NCI-H526 treated with DMSO at 0.1 percent for 48 hours (cell line): ENCODE results near the gene TMEM134.
"Not testable (repeated sequence)": the region's sequence is repeated elsewhere in the genome, so short reads cannot be mapped to it uniquely, and the experiment has no call there.

ENCODE experiments used
- DNase-seq: peaks from one replicate; lab custom pipeline; 2025; lab: John Stamatoyannopoulos, UW

The TMEM134 gene

DNA sequence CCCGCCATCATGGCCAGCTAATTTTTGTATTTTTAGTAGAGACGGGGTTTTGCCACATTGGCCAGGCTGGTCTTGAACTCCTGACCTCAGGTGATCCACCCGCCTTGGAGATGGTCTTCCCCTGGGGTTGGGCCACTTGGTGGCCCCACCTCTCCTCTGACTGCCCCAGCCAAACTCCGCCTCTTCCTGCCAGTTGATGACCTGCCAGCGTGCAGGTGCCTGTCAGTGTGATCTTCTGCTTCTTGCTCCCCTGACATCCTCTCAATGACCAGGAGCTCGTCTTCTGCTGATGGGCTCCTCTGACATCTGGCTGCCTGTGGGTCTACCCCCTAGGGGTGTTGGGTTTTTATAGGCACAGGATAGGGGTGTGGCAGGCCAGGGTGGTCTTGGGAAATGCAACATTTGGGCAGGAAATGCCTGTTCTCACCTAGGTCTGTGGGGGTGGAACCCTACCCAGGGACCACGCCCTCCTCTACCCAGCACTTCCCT is 16.9 kb upstream of the TMEM134 start:
- DNase-seq, result not testable (repeated sequence)

DNA sequence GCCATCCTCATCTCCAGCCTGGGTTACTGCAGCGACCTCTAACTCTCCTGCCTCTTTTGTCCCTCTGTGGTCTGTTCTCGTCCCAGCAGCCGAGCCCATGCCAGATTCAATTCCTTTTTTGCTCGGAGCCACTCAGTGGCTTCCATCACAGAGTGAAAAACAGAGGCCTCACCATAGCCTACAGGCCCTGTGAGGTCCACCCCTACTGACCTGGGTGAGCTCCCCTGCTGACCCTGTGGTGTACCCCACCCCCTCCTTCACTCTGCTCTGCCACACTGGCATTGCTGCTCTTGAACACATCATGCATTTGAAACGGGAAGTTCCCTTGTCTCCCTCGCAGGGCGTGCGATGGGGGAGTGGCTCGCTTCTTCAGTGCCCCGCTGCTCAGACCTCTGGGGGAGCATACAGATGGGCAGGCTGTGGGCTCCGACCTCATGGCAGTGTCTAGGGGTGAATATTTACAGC is 15.8 kb upstream of the TMEM134 start:
- DNase-seq, result no peak

DNA sequence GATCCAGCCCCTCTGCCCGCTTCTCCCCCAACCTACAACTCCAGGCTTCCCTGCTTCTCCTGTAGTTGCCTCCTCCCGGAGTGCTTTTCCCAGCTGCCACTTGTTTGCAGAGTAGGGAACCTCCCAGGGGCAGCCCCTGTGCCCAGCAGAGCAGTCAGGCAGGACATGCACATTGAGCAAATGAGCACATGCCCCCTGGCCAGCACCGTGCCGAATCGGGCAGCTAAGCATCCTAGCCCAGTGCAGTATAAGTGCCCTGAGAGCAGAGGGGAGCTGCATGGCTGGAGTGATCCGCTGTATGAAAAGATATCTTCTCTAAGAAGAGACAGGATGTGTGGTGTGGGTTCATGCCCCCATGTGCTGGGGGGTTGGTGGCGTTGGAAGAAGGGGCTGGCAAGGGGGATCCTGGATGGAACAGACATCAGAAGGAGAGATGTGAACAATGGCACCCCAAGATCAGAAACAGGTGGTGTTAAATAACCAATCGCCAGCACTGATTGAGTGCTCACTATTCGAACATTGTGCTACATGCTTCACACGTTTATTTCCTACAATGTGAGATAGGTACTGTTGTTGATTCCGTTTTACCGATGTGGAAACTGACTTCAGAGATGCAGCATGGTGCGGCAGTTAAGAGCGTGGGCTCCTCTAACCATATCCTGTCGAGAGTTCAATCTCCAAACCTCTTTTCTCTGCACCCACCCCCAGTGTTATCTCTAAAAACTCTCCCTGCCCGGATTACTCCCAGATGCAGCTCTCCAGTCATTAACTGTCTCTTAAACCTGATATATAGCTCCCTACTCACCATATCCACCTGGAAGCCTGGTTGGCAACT is 15.0 kb upstream of the TMEM134 start:
- DNase-seq, result no peak

DNA sequence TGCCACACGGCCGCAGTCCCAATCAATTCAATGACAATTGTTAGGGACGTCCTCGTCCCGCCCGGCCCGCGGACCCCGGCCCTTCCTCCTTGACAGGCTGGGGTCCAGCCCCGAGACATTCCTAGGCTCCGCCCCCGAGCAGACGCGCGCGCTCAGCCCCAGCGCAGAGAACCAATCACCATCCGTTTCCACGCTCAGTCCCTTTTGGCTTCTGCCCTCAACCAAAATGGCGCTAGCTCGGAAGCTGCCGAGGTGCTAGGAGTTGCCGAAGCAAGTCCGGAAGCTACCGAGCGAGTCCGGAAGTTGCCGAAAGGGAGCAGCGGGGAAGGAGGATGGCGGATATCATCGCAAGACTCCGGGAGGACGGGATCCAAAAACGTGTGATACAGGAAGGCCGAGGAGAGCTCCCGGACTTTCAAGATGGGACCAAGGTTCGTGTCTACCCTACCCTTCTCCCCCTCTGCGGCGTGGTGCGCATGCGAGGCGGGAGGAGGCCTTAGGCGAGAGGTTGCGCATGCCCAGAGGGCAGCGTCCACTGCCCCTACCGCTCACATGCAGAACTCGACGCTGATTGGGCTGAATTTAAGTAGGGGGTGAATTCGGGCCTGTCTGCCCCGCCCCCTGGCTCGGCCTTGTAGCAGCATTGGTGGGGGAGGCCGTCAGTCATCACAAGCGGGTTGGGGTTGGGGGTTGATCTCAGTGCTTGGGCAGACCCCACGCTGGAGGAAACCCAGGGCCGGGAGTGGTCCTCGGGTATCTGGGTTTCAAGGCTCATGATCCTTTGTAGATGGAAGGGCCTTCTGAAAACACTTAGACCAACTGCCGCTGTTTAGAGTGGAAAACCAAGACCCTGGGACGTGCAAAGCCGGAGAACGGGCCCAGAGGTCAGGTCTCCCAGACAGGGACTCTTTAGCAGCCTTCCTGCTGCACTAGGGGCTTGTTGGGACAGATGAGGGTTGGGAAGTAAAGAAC is 14.1 kb upstream of the TMEM134 start, which contains the start of gene AIP:
Gene AIP (plus strand): TSS at position 200 of the 972 bp plus-strand sequence. CDS start 133 bp downstream, at position 333.
- DNase-seq, result peak; percentile 98

DNA sequence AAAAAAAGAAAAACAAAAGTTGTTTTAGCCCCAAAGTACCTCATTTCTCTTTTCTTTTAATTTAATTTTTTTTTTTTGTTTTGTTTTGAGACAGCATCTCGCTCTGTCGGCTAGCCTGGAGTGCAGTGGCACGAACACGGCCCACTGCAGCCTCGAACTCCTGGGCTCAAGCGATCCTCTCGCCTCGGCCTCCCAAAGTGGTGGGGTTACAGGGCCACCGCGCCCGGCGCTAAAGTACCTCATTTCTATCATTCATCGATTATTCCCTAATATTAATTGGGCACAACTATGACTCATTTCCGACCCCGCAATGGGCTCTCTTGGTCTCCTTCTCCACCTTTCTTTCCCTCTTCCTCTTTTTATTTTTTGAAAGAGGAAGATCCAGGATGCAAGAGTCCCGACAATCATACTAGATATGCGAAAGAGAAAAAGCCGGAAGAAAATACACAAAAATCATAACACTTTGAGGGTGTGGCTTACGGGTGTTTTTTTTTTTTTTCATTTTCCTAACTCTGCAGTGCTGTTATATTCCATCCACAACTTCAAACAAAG is 13.3 kb upstream of the TMEM134 start:
- no peak for DNase-seq

DNA sequence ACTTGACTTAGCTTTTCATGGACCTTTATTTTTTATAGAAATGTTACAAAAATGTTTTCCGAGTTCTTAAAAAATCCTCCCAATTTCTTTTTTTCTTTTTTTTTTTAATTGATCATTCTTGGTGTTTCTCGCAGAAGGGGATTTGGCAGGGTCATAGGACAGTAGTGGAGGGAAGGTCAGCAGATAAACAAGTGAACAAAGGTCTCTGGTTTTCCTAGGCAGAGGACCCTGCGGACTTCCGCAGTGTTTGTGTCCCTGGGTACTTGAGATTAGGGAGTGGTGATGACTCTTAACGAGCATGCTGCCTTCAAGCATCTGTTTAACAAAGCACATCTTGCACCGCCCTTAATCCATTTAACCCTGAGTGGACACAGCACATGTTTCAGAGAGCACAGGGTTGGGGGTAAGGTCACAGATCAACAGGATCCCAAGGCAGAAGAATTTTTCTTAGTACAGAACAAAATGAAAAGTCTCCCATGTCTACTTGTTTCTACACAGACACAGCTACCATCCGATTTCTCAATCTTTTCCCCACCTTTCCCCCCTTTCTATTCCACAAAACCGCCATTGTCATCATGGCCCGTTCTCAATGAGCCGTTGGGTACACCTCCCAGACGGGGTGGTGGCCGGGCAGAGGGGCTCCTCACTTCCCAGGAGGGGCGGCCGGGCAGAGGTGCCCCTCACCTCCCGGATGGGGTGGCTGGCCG is 8.4 kb upstream of the TMEM134 start:
- not testable (repeated sequence) for DNase-seq

DNA sequence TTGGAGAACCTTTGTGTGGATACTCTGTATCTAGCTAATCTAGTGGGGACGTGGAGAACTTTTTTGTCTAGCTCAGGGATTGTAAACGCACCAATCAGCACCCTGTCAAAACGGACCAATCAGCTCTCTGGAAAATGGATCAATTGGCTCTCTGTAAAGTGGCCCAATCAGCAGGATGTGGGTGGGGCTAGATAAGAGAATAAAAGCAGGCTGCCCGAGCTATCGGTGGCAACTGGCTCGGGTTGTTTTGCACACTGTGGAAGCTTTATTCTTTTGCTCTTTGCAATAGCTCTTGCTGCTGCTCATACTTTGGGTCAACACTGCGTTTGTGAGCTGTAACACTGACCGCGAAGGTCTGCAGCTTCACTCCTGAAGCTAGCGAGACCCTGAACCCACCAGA is 7.6 kb upstream of the TMEM134 start:
- DNase-seq, result not testable (repeated sequence)

DNA sequence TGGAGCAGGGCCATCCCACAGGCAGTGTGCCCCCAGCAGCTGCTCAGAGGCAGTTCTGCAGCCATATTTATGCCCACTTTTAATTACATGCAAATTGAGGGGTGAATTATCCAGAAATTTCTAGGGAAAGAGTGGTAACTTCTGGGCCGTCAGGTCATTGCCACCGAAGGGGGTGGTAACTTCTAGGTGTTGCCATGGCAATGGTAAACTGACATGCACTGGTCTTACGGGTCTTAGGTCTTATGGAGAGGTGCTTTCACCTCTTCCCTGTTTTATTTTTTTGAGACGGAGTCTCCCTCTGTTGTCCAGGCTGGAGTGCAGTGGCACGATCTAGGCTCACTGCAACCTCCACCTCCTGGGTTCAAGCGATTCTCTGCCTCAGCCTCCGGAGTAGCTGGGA is 3.8 kb upstream of the TMEM134 start:
- no peak for DNase-seq

DNA sequence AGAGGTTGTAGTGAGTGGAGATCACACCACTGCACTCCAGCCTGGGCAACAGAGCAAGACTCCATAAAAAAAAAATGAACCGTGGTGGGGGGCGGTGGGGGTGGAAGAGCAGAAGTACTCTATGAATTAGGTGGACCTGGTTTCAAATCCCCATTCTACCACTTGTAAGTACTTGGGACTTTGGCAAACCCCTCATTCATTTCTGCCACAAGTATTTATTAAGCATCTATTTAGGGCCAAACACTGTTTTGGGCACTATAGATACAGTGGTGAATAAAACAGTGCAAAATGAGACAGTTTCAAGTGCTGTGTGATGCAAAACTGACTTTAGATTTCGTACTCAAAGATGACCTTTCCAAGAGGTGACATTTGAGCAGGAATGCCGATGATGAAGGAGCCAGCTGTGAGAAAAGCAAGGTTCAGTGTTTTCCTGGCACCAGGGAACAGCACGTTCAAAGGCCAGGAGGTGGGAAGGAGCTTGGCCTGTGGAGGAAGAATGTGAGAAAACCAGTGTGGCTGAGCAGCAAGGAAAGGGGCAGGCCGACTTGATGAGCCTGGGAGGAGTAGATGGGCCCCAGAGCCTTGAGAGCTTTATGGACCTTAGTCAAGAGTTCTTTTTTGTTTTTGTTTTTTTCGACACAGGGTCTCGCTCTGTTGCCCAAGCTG is 1.4 kb upstream of the TMEM134 start:
- DNase-seq, result no peak

DNA sequence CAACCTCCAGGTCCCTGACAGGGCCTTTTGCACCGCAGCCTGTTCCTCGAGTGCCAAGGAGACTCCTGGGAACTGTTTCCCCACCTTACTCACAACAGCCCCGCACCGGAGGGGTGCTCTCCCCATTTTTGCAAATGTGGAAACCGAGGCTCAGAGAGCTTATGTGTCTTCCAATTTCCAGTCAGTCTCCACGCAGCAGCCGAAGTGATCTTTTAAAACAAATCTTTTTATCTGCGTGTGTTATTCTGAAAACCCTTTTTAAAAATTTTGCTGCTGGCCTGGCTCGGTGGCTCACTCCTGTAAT is 409 bp upstream of the TMEM134 start:
- DNase-seq, result no peak

DNA sequence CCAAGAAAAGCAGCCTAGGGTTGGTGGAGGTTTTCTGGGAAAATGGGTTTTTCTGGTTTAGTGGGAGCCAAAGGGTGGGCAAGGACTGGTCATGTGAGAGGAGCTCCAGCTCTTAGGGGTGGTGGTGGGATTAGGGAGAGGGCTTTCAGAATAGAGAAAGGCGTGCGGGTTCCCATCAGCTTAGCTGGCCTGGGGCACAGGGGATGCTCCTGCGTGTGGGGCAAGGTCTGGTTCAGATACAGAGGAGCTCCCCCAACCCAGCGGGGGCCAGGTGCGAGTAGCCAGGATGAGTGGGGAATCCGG is 644 bp downstream of the TMEM134 start:
- DNase-seq, result no peak

DNA sequence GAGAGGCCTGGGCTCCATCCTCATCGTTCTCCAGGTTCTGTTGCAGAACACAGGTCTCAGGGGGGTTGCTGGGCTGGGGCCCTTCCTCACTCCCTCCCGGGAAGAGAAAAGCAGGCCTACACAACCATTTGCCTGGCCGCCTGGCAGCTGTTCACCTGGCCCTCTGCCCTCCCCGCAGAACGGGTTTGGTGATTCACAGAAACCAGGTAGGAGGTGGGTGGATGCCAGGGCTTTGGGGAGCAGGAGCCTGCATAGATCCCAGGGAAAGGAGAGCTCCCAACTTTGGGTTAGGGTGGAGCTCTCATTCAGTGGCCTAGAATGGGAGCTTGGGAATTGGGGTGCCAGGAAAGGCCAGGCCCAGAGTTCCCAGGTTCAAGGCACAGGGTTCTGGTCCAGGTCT is 995 bp downstream of the TMEM134 start:
- DNase-seq, result no peak

DNA sequence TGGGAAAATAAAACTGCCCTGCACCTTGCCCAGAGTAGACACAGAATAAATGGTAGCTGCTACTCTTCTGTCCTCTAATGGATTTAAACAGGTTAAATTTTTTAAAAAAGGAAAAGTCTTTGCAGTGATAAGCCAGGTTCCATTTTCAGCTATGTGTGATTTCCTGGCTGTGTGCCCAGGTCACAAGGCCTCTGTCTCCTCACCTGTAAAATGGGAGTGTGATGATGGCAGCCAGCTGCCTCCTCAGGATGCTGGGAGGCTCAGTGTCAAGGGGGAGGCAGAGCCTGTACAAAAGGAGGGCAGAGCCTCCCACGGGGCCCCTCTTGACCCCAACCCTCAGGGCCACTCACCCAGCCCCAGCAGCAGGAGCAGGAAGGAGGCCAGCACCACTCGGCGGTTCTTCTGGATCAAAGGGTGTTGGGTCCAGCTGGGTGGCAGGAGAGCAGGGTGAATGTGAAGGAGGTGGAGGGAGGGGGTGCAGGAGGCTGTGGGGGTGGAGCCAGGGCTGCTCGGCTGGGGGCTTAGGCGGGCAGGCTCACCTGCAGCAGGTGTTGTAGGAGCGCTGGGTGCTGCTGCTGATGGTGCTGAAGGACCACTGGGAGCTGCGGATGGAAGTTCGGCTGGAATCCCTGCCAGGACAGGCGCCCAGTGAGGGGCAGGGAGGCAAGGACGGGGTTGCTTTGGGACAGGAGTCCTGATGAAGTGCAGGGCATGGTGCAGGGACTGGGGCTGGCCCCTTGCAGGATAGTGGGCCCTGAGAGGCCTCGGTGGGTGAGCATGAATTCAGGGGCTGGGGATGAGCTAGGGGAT is 1.9 kb downstream of the TMEM134 start:
- DNase-seq, result no peak

DNA sequence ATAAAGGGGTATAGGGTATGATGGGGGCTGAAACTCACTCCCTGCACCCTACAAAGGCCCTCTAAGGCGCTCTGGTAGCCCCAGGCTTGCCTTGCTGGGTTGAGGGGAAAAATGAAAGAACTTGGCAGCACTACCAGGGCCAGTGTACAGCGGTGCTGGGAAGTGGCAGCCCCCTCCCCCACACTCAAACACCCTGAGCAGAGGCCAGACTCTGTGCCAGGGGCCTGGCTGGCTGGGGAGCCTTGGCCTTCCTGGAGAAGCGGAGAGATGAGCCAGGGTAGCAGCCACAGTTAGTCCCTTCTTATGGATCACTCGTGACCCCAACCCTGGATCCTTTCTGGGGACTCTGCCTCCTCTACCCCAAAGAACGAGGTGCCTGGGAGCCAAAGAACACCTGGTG is 2.7 kb downstream of the TMEM134 start:
- no peak for DNase-seq

DNA sequence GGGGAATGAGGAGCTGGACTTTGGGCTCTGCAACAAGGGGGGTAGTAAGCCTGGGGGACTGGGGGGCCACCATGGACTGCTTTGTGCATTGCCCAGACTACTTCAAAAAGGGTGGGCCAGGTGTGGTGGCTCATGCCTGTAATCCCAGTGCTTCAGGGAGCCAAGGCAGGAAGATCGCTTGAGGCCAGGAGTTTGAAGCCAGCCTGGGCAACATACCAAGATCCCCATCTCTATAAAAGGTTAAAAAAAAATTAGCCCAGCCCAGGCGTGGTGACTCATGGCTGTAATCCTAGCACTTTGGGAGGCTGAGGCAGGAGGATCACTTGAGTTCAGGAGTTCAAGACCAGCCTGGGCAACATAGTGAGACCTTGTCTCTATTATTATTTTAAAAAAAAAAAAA is 3.5 kb downstream of the TMEM134 start:
- not testable (repeated sequence) for DNase-seq

DNA sequence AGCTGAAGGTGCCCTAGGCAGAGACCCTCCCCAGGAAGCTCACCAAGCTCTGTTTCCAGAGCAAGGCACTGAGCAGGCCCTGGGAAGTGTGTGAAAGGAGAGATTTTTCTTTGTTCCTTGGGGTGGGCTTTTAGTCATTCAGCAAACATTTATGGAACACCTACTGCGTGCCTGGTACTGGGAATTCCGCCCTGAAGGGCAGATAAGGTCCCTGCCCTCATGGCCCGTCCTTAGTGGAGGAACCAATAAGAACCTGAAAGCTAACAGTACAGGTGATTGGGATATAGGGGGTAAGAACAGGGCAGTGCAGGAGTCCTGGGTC is 3.9 kb downstream of the TMEM134 start:
- no peak for DNase-seq

DNA sequence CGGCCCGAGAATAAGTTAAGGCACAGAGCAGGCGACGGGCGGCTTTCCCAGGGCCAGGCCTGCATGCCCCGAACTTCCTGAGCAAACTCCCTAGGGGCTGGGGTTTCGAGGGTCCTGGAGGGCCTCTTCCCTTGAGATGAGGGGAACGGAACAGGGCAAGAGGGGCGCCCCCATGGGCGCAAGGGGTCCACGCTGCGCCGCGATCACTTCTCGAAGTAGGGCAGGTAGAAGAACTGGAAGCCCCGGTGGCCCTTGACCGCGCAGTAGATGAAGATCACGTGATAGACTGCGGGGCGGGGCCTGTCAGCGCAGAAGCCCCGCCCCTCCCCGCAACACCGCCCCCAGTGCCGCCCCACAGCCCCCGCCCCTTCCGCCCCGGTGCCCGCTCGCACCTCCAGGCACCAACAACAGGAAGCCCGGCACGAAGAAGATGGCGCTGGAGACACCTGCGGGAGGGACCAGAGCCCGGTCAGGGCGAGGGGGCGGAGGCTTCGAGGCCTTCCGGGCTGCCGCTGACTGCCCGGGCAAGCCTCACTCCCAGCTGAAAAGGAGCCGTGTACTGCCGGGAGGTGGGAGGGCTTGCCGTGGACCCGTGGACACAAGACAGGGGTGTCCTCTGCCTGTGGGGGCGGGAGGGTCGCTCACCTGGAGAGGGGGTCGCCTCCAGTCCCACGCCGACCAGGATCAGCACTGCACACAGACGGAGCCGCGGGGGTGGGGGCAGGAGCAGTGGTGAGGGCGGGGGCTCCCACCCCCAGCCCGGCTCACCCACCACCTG is 4.5 kb downstream of the TMEM134 start:
- peak; percentile 91 for DNase-seq

DNA sequence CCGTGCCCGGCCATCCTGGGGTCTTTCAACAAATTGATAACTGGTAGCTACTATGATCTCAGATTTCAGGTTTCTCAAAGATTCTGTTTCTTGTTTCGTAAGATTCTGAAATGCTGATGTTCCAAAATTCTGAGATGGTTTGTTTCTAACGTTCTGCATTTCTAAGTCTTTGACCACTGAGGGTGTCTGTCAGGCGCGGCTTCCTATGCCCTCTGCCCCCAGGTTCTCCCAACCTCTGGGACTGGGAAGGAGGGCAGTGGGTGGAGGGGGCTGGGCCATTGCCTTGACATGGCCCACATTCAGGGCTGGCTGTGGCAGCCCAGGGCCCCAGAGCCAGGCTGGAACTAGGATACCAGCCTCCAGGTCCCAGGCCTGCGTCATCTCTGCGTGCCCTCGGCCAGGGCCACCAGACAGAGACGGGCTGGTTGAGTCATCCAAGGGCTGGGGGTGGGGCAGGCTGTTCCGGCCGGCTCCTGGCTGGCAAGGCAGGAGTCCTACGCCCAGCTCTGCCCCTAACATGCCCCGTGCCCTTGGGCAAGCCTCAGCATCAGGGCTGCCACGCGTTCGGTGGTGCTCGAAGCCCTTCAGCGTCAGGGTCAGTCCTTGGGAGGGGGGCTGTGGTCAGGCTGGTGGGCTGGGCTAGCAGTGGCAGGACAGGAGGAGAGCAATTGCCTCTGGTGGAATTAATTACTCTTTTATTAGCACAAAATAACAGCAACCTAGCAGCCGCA is 5.2 kb downstream of the TMEM134 start:
- DNase-seq, result no peak

DNA sequence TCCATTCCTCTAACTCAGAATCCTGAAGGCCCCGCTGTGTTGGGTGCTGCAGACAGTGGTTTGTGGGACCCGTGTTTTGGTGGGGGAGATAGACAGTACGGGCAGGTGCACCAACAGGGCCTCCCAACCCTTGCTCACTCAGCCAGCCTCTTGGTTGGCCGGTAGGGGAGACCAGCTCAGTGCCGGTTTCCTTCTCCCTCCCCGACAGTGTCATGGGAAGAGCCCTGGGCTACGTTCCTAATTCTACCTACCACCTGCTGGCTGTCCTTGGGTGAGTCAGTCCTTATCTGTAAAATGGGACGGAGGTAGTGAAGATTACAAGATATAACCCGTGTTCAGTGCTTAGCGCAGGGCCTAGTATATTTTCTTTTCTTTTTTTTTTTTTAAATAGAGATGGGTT is 5.9 kb downstream of the TMEM134 start:
- DNase-seq, result no peak
